IMR-90 (cell line): Measurements from ENCODE around the gene PRODH. TPM values are rescaled to one million over a fixed set of nuclear protein-coding genes. Genes with fewer than 3 reads are reported as not detected.

ENCODE experiments used
- ATAC-seq: fragments of 200-7000 bp; cut with Tn5 transposase; 2 replicates; pipeline ENCODE4 v1.9.1; 2020; ENCODE audit warnings: low read depth, mild to moderate bottlenecking, moderate library complexity
- BruUV-seq: library from RNA; stranded (reverse); fragments of 400-500 nt; replicated peaks from 2 replicates; lab custom pipeline; 2021; lab: Mats Ljungman, UMichigan
- CTCF ChIA-PET: fragments of 300-600 bp; formaldehyde crosslinking; extraction: SDS; loops from one replicate; lab custom pipeline; 2021; ENCODE audit warnings: antibody characterized with exemption; lab: Yijun Ruan, JAX
- POLR2A ChIA-PET: fragments of 300-600 bp; sonication (Branson Sonifier 250); formaldehyde crosslinking; loops from one replicate; lab custom pipeline; 2022; ENCODE audit warnings: antibody characterized with exemption; ENCODE audit not compliant: unreplicated experiment; lab: Charles Lee
- DNase-seq: peaks from one replicate; pipeline ENCODE4 v3.0.0; 2013
- H2AFZ ChIP-seq: replicated peaks from 2 replicates; pipeline ENCODE3; 2013; ENCODE audit warnings: low read length, mild to moderate bottlenecking; ENCODE audit not compliant: poor library complexity
- H2AK5ac ChIP-seq: 2 replicates; pipeline ENCODE4 v1.6.1; 2013; ENCODE audit warnings: low read depth, low read length, inconsistent platforms
- H2AK9ac ChIP-seq: replicated peaks from 2 replicates; pipeline ENCODE3; 2013; ENCODE audit warnings: mild to moderate bottlenecking, low read depth, low read length, moderate library complexity; ENCODE audit not compliant: poor library complexity
- H2BK120ac ChIP-seq: 2 replicates; pipeline ENCODE4 v1.6.1; 2013; ENCODE audit warnings: low read depth, low read length, inconsistent platforms
- H2BK15ac ChIP-seq: 3 replicates; pipeline ENCODE4 v1.6.1; 2013; ENCODE audit warnings: low read depth, low read length, inconsistent platforms
- H2BK20ac ChIP-seq: 2 replicates; pipeline ENCODE4 v1.6.1; 2013; ENCODE audit warnings: low read depth, mild to moderate bottlenecking, inconsistent platforms, low read length, moderate library complexity
- H2BK5ac ChIP-seq: 2 replicates; pipeline ENCODE4 v1.6.1; 2013; ENCODE audit warnings: mild to moderate bottlenecking, low read depth, low read length, inconsistent platforms; ENCODE audit not compliant: poor library complexity, severe bottlenecking
- H3K14ac ChIP-seq: replicated peaks from 2 replicates; pipeline ENCODE4 v1.6.1; 2013; ENCODE audit warnings: low read depth, low read length, inconsistent platforms
- H3K18ac ChIP-seq: 2 replicates; pipeline ENCODE4 v1.6.1; 2013; ENCODE audit warnings: low read depth, low read length, control low read depth
- H3K23ac ChIP-seq: 2 replicates; pipeline ENCODE4 v1.6.1; 2013; ENCODE audit warnings: low read depth, low read length, inconsistent platforms
- H3K27ac ChIP-seq: 2 replicates; pipeline ENCODE4 v1.5.1; 2013; ENCODE audit warnings: mild to moderate bottlenecking, control low read depth, low read length; ENCODE audit not compliant: insufficient read depth
- H3K27me3 ChIP-seq: 2 replicates; pipeline ENCODE4 v1.6.1; 2013; ENCODE audit warnings: low read length; ENCODE audit not compliant: control insufficient read depth, insufficient read depth
- H3K36me3 ChIP-seq: 2 replicates; pipeline ENCODE4 v1.6.1; 2013; ENCODE audit warnings: low read length, mixed read lengths; ENCODE audit not compliant: control insufficient read depth, insufficient read depth
- H3K4ac ChIP-seq: 2 replicates; pipeline ENCODE4 v1.6.1; 2013; ENCODE audit warnings: low read depth, low read length, inconsistent platforms
- H3K4me1 ChIP-seq: 2 replicates; pipeline ENCODE4 v1.6.1; 2013; ENCODE audit warnings: low read length, mixed read lengths; ENCODE audit not compliant: control insufficient read depth, insufficient read depth
- H3K4me2 ChIP-seq: 2 replicates; pipeline ENCODE4 v1.6.1; 2013; ENCODE audit warnings: low read depth, mild to moderate bottlenecking, control low read depth, low read length, moderate library complexity
- H3K4me3 ChIP-seq: 2 replicates; pipeline ENCODE4 v1.5.1; 2013; ENCODE audit warnings: low read depth, mild to moderate bottlenecking, control low read depth, low read length, moderate library complexity; ENCODE audit not compliant: insufficient read depth
- H3K56ac ChIP-seq: 2 replicates; pipeline ENCODE4 v1.6.1; 2013; ENCODE audit warnings: low read length, inconsistent platforms; ENCODE audit not compliant: insufficient read depth; ENCODE audit errors: extremely low read depth
- H3K79me1 ChIP-seq, 2 experiments: 2 replicates each; pipeline ENCODE4 v1.6.1; 2013; ENCODE audit warnings: low read length in 2 of 2, inconsistent platforms in 1 of 2, low read depth in 1 of 2
- H3K9ac ChIP-seq: 2 replicates; pipeline ENCODE4 v1.6.1; 2013; ENCODE audit warnings: low read depth, low read length, control low read depth
- H3K9me1 ChIP-seq: 2 replicates; pipeline ENCODE4 v1.6.1; 2013; ENCODE audit warnings: low read length, inconsistent platforms; ENCODE audit not compliant: insufficient read depth
- H3K9me3 ChIP-seq: 2 replicates; pipeline ENCODE4 v1.6.1; 2013; ENCODE audit warnings: low read length; ENCODE audit not compliant: control insufficient read depth, insufficient read depth
- H4K20me1 ChIP-seq: 2 replicates; pipeline ENCODE4 v1.6.1; 2013; ENCODE audit warnings: low read length, inconsistent platforms; ENCODE audit not compliant: insufficient read depth
- H4K5ac ChIP-seq: 2 replicates; pipeline ENCODE4 v1.6.1; 2013; ENCODE audit warnings: mild to moderate bottlenecking, low read depth, low read length, control low read depth
- H4K8ac ChIP-seq, 2 experiments: 2 replicates each; pipeline ENCODE4 v1.6.1; 2013; ENCODE audit warnings: low read depth in 2 of 2, low read length in 2 of 2, control low read depth in 1 of 2, inconsistent platforms in 1 of 2
- H4K91ac ChIP-seq: 2 replicates; pipeline ENCODE4 v1.6.1; 2013; ENCODE audit warnings: low read depth, low read length, inconsistent platforms; ENCODE audit not compliant: insufficient read depth
- BHLHE40 ChIP-seq: fragments of 150-350 bp; IDR thresholded peaks from 2 replicates; pipeline ENCODE4 v1.6.1; 2016; ENCODE audit warnings: mild to moderate bottlenecking, low read depth, low read length
- CEBPB ChIP-seq: IDR thresholded peaks from 2 replicates; pipeline ENCODE4 v1.6.1; 2012; ENCODE audit warnings: low read depth, low read length, improper control_type of control experiment
- CHD1 ChIP-seq: IDR thresholded peaks from 2 replicates; pipeline ENCODE4 v1.6.1; 2012; ENCODE audit warnings: low read depth, low read length, improper control_type of control experiment
- MAFK ChIP-seq: IDR thresholded peaks from 2 replicates; pipeline ENCODE4 v1.6.1; 2012; ENCODE audit warnings: low read depth, low read length, improper control_type of control experiment
- MAZ ChIP-seq: IDR thresholded peaks from 2 replicates; pipeline ENCODE4 v1.6.1; 2012; ENCODE audit warnings: low read depth, mild to moderate bottlenecking, low read length, improper control_type of control experiment, moderate library complexity, borderline replicate concordance
- MXI1 ChIP-seq: IDR thresholded peaks from 2 replicates; pipeline ENCODE4 v1.6.1; 2012; ENCODE audit warnings: low read depth, mild to moderate bottlenecking, low read length, moderate library complexity, borderline replicate concordance
- NFE2L2 ChIP-seq: fragments of 150-350 bp; IDR thresholded peaks from 2 replicates; pipeline ENCODE4 v1.6.1; 2016; ENCODE audit warnings: low read depth, mild to moderate bottlenecking, low read length
- POLR2A ChIP-seq: IDR thresholded peaks from 2 replicates; pipeline ENCODE4 v1.6.1; 2012; ENCODE audit warnings: mild to moderate bottlenecking, low read depth, low read length
- RAD21 ChIP-seq: IDR thresholded peaks from 2 replicates; pipeline ENCODE4 v1.6.1; 2012; ENCODE audit warnings: low read length, improper control_type of control experiment
- RCOR1 ChIP-seq: IDR thresholded peaks from 2 replicates; pipeline ENCODE4 v1.6.1; 2012; ENCODE audit warnings: mild to moderate bottlenecking, low read length, improper control_type of control experiment; ENCODE audit not compliant: insufficient replicate concordance
- RFX5 ChIP-seq: IDR thresholded peaks from 2 replicates; pipeline ENCODE4 v1.8.0; 2012; ENCODE audit warnings: low read depth, mild to moderate bottlenecking, low read length, moderate library complexity
- SMC3 ChIP-seq: fragments of 150-350 bp; IDR thresholded peaks from 2 replicates; pipeline ENCODE4 v1.6.1; 2016; ENCODE audit warnings: low read depth, mild to moderate bottlenecking, antibody characterized with exemption, low read length, moderate library complexity
- WGBS, 2 experiments: methylation state at CpG; one replicate each; pipeline versions ENCODE4 v1.1.5 to v1.1.7; 2013; ENCODE audit warnings: missing lambda C conversion rate in 2 of 2; ENCODE audit not compliant: insufficient read length in 1 of 2; ENCODE audit errors: extremely low coverage in 2 of 2; 5-methylcytosine and 5-hydroxymethylcytosine counted together
- dilution Hi-C: fragments of 300-500 bp; cut with HindIII; formaldehyde crosslinking; loops from one replicate; pipeline ENCODE4 v1.14.3; 2018; ENCODE audit warnings: low sequenced_read_pairs; ENCODE audit not compliant: unreplicated experiment
- in situ Hi-C: fragments of 300-500 bp; cut with MboI; formaldehyde crosslinking; loops from 3 replicates; pipeline ENCODE4 v1.14.3; 2019; ENCODE audit warnings: low sequenced_read_pairs, inconsistent platforms, mixed read lengths
- intact Hi-C: fragments of 100-400 bp; cut with micrococcal nuclease; formaldehyde crosslinking; loops from 2 replicates; pipeline ENCODE4 v1.10.0; 2022
- polyA plus RNA-seq, 3 experiments: library from polyadenylated mRNA; depleted of rRNA; stranded (reverse); fragments of >200 nt; gene quantifications; 2 replicates each; pipeline ENCODE4 v1.2.3, GENCODE V29; 2012; ENCODE audit warnings: low replicate concordance in 1 of 3
- total RNA-seq: library from RNA; depleted of rRNA; stranded (reverse); fragments of >200 nt; gene quantifications from 2 replicates; pipeline ENCODE4 v1.2.3, GENCODE V29; 2012
- TF ChIP-seq, protein P1 (sequence below): fragments of 150-350 bp; IDR thresholded peaks from 2 replicates; pipeline ENCODE4 v1.6.1; 2017; ENCODE audit warnings: mild to moderate bottlenecking, antibody characterized with exemption, low read length, low read depth
- TF ChIP-seq, protein P2 (sequence below): conservative IDR thresholded peaks from 2 replicates; pipeline ENCODE4 v1.5.1; 2012; ENCODE audit warnings: mild to moderate bottlenecking, low read depth, low read length, improper control_type of control experiment
- TF ChIP-seq, protein P3 (sequence below): fragments of 150-350 bp; IDR thresholded peaks from 2 replicates; pipeline ENCODE4 v1.6.1; 2016; ENCODE audit warnings: low read depth, mild to moderate bottlenecking, low read length, moderate library complexity, borderline replicate concordance

The PRODH gene
- total and polyA plus RNA-seq, 2 of the 4 experiments (the other 2 are of a cell fraction) = 0.02 TPM; not detected in 1

DNA sequence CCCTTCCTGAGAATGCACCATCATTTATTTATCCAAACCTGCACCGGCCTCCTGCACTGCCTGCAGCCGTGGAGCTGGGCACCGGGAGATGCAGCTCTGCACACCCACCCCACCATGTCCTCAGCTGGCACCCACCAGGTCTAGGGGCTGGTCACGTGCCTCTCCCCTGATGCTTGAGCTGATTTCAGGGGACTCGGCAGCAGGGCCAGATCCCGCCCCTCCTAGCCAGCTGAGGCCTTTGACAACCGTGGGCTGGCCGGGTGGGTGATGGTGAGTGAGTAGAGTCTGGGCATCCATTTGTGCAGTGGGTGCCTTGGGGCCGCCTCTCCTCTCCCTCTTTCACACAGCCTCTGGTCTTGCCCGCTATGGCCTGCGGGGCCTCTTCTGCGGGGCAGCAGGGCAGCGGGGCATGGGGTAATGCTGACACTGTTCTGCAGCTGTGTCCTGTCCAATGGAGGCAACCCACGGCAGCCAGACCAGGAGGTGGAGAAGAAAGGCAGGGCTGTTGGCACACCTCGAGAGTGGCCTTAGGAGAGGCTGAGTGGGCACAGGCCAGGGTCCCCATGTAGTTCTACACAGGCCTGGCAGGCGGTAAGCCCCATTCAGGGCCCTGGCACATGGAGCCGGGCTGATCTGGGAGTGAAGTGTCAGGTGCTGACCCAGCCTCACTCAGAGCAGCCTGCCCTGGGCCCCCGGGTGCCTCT, 38.5 kb upstream of the PRODH start:
- H3K4ac ChIP-seq = no peak overlapping the region
- H2BK120ac ChIP-seq = no peak overlapping the region
- no peak overlapping the region for H3K27ac ChIP-seq
- no peaks in the 10 kb centered on the region for H3K9me3 ChIP-seq
- no peaks in the 10 kb centered on the region for H3K36me3 ChIP-seq
- H3K9ac ChIP-seq = no peak overlapping the region
- no peak overlapping the region for H2AK9ac ChIP-seq
- no CpG with 5 or more reads among the region's 18 CpGs for WGBS, 2 experiments
- no peak overlapping the region for H3K56ac ChIP-seq
- H3K27me3 ChIP-seq = peaks cover 14% of the 10 kb centered on the region; the same call in 1 of the 2 replicates
- TF ChIP-seq SMC3 (no peak), CHD1 (no peak), MAZ (no peak), RFX5 (no peak), RAD21 (no peak), RCOR1 (no peak), MAFK (no peak), MXI1 (no peak), POLR2A (no peak), CEBPB (no peak), NFE2L2 (no peak), BHLHE40 (no peak)
- TF ChIP-seq, protein P1, sequence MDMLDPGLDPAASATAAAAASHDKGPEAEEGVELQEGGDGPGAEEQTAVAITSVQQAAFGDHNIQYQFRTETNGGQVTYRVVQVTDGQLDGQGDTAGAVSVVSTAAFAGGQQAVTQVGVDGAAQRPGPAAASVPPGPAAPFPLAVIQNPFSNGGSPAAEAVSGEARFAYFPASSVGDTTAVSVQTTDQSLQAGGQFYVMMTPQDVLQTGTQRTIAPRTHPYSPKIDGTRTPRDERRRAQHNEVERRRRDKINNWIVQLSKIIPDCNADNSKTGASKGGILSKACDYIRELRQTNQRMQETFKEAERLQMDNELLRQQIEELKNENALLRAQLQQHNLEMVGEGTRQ = no peak
- TF ChIP-seq, protein P2, sequence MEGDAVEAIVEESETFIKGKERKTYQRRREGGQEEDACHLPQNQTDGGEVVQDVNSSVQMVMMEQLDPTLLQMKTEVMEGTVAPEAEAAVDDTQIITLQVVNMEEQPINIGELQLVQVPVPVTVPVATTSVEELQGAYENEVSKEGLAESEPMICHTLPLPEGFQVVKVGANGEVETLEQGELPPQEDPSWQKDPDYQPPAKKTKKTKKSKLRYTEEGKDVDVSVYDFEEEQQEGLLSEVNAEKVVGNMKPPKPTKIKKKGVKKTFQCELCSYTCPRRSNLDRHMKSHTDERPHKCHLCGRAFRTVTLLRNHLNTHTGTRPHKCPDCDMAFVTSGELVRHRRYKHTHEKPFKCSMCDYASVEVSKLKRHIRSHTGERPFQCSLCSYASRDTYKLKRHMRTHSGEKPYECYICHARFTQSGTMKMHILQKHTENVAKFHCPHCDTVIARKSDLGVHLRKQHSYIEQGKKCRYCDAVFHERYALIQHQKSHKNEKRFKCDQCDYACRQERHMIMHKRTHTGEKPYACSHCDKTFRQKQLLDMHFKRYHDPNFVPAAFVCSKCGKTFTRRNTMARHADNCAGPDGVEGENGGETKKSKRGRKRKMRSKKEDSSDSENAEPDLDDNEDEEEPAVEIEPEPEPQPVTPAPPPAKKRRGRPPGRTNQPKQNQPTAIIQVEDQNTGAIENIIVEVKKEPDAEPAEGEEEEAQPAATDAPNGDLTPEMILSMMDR = no peak
- TF ChIP-seq, protein P3, sequence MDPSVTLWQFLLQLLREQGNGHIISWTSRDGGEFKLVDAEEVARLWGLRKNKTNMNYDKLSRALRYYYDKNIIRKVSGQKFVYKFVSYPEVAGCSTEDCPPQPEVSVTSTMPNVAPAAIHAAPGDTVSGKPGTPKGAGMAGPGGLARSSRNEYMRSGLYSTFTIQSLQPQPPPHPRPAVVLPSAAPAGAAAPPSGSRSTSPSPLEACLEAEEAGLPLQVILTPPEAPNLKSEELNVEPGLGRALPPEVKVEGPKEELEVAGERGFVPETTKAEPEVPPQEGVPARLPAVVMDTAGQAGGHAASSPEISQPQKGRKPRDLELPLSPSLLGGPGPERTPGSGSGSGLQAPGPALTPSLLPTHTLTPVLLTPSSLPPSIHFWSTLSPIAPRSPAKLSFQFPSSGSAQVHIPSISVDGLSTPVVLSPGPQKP = no peak
- dilution Hi-C loops (no loop called here), intact Hi-C loops (no loop called here), in situ Hi-C loops (loop anchor here (25.0 kb wide), 1 partner anchor 388 kb away; no protein-coding TSS in a partner anchor)
- no TSS peak for BruUV-seq
- no peak for ATAC-seq
- no peak overlapping the region for H2BK5ac ChIP-seq
- no peak overlapping the region for H3K4me2 ChIP-seq
- no peaks in the 10 kb centered on the region for H4K20me1 ChIP-seq
- no peak overlapping the region for H2BK20ac ChIP-seq
- no peak overlapping the region for H3K14ac ChIP-seq
- H3K79me1 ChIP-seq = no peaks in the 10 kb centered on the region
- H2AFZ ChIP-seq = no peak overlapping the region
- ChIA-PET CTCF (no interaction called here), POLR2A (no interaction called here)
- H2AK5ac ChIP-seq = no peak overlapping the region
- no peak overlapping the region for H3K4me3 ChIP-seq
- no peaks in the 10 kb centered on the region for H3K4me1 ChIP-seq
- H4K8ac ChIP-seq = no peak overlapping the region
- no peak overlapping the region for H2BK15ac ChIP-seq
- H3K23ac ChIP-seq = no peak overlapping the region
- H4K91ac ChIP-seq = no peak overlapping the region
- no peaks in the 10 kb centered on the region for H3K9me1 ChIP-seq
- H4K5ac ChIP-seq = no peak overlapping the region
- no peak overlapping the region for H3K18ac ChIP-seq
- DNase-seq = no peak
